ENCODE data around the gene PXN. TPM values are rescaled to one million over a fixed set of nuclear protein-coding genes. Genes with fewer than 3 reads are reported as not detected.

Gene PXN
- total and polyA plus RNA-seq, 8 donors: 27.2 to 129 (median 49.0) TPM

DNA sequence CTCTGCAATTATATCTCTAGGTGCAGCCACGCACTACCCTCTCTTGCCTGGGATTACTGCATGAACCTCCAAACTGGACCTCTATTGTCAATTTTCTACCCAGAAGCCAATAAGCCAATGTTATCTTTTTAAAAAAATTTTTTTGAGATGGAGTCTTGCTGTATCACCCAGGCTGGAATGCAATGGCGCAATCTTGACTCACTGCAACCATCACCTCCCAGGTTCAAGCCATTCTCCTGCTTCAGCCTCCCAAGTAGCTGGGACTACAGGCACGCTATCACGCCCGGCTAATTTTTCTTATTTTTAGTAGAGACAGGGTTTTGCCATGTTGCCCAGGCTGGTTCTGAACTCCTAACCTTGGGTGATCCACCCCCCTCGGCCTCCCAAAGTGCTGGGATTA is 11.2 kb upstream of the PXN start:
- Histone ChIP-seq H3K9me3 (no peaks in the 10 kb centered on the region), H3K4me1 (no peaks in the 10 kb centered on the region), H3K27ac (no peak overlapping the region), H3K27me3 (no peaks in the 10 kb centered on the region), H3K36me3 (no peaks in the 10 kb centered on the region), H3K4me3 (no peak overlapping the region)
- intact Hi-C loops (cut with DNase I; ENCODE audit: low total_unique reads): no loop called here
- DNase-seq: no peak
- TF ChIP-seq EP300 (IDR thresholded peaks at IDR 0.05) (no peak), POLR2A (IDR thresholded peaks at IDR 0.05) (no peak), POLR2AphosphoS5 (IDR thresholded peaks at IDR 0.05) (no peak)
- TF ChIP-seq, protein P1, sequence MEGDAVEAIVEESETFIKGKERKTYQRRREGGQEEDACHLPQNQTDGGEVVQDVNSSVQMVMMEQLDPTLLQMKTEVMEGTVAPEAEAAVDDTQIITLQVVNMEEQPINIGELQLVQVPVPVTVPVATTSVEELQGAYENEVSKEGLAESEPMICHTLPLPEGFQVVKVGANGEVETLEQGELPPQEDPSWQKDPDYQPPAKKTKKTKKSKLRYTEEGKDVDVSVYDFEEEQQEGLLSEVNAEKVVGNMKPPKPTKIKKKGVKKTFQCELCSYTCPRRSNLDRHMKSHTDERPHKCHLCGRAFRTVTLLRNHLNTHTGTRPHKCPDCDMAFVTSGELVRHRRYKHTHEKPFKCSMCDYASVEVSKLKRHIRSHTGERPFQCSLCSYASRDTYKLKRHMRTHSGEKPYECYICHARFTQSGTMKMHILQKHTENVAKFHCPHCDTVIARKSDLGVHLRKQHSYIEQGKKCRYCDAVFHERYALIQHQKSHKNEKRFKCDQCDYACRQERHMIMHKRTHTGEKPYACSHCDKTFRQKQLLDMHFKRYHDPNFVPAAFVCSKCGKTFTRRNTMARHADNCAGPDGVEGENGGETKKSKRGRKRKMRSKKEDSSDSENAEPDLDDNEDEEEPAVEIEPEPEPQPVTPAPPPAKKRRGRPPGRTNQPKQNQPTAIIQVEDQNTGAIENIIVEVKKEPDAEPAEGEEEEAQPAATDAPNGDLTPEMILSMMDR (IDR thresholded peaks at IDR 0.05): no peak
- WGBS, 5 donors: 93 to 97% (median 94%) methylated on average over 6 of the region's 6 CpGs

DNA sequence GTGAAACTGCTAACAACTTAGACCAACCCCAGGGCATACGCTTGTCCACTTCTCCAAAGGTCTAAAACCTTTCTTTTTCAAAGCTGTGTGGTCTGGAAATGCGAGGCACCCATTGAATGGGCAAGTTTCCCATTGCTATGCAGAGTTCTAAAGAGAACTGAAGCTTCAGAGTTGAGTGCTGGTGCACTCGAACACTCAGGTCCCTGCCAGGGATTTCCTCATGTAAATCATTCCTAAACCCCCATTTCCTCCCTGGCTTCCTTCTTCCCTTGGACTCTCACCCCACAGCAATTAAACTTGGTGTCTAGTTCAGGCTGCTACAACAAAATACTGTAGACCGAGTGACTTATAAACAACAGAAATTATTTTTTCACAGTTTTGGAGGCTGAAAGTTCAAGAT is 2.2 kb upstream of the PXN start:
- Histone ChIP-seq H3K4me1 (peaks cover 20 to 40% (median 32%) of the 10 kb centered on the region in 4 donors), H3K27ac (peak overlapping the region in 1 of 5 donors; percentile 9), H3K27me3 (no peaks in the 10 kb centered on the region), H3K9me3 (no peaks in the 10 kb centered on the region), H3K4me3 (no peak overlapping the region), H3K36me3 (no peaks in the 10 kb centered on the region)
- intact Hi-C loops (cut with DNase I; ENCODE audit: low total_unique reads): loop anchor here (2.0 kb wide), 1 partner anchor 39 kb away; no protein-coding TSS in a partner anchor
- no peak for TF ChIP-seq POLR2A (IDR thresholded peaks at IDR 0.05)
- TF ChIP-seq, protein P1 (IDR thresholded peaks at IDR 0.05): no peak
- TF ChIP-seq EP300 (IDR thresholded peaks at IDR 0.05): no peak
- no peak for TF ChIP-seq POLR2AphosphoS5 (IDR thresholded peaks at IDR 0.05)
- DNase-seq: peak in 1 of 2 donors; percentile 61
- 34 to 39% (median 37%) methylated on average over 4 of the region's 4 CpGs for WGBS, 5 donors

DNA sequence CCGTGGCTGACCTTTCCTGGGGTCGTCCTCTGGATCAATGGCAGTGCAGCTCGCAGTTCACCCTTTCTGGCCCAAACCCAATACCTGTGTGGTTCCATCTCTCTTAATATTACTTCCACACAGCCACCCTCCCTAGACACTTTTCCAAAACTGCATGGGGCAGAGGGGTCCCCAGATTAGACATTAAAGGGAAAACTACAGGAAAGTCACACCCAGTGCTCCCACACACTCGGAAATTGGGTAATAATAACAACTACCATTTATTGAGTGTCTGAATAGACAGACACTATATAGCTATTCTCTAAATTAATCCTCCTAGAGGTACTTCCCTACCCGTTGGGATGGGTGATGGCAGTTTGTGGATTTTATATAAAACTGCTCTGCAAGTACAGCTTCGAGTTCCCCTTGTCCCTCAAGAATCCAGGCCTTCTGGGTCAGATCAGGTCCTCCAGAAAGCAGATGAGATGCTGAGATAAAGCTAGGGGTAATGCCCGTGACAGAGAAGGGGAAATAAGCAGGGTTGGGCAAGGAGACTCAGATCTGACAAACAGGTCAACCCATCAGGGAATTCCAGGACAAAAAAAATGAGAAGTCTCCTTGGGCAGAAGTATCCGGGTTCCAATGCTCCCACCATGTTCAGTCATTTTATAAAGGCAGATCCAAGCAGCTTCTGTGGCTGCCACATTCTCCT is 795 bp upstream of the PXN start:
- intact Hi-C loops (cut with DNase I; ENCODE audit: low total_unique reads): loop anchor here (2.0 kb wide), 1 partner anchor 38 kb away; no protein-coding TSS in a partner anchor
- H3K4me1 ChIP-seq: peaks cover 32 to 52% (median 46%) of the 10 kb centered on the region in 4 donors
- H3K27ac ChIP-seq: peak overlapping the region in 1 of 5 donors; percentile 35
- H3K4me3 ChIP-seq: peak overlapping the region in 1 of 4 donors; percentile 99
- no peaks in the 10 kb centered on the region for H3K36me3 ChIP-seq
- no peak for DNase-seq
- no peaks in the 10 kb centered on the region for H3K9me3 ChIP-seq
- WGBS, 5 donors: 26 to 40% (median 40%) methylated on average over 8 of the region's 8 CpGs
- no peaks in the 10 kb centered on the region for H3K27me3 ChIP-seq
- TF ChIP-seq, protein P1 (IDR thresholded peaks at IDR 0.05): no peak
- TF ChIP-seq POLR2A (IDR thresholded peaks at IDR 0.05): no peak

DNA sequence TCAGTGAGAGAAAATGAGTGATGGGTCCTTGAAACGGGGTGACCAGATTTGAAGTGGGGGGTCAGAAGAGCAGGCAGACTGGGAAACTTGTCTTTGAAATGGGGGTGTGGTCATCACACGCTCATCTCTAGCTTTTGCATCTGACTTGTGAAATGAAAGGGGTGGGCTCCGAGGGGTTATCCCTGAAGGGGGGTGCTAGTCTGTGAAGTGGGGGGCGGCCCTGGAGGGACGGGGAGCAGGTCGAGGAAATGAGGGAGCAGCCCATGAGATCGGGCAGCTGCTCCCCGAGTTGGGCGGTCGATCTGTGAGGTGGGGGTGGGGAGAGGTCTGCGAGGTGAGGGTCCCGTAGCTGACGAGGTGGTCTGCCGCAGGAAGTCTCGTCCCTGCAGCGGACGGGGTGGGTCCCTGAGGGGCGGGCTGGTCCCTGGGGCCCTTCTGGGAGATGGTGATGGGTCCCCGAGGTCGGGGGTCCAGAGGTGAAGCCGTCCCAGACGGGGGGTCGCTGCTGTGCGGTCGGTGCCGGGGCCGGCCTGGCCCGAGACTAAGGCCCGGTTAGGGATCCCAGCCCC is 542 bp downstream of the PXN start:
- DNase-seq: peak in 1 of 2 donors; percentile 49
- Histone ChIP-seq H3K9me3 (no peaks in the 10 kb centered on the region), H3K4me3 (peak overlapping the region; percentile 85 to 99 (median 98)), H3K36me3 (no peaks in the 10 kb centered on the region), H3K4me1 (peaks cover 32 to 63% (median 54%) of the 10 kb centered on the region in 4 donors), H3K27me3 (no peaks in the 10 kb centered on the region), H3K27ac (peak overlapping the region; percentile 92 to 96 (median 94))
- intact Hi-C loops (cut with DNase I; ENCODE audit: low total_unique reads): no loop called here
- WGBS, 5 donors: 3 to 4% (median 3%) methylated on average over 16 to 29 of the region's 29 CpGs
- TF ChIP-seq EP300 (IDR thresholded peaks at IDR 0.05) (no peak), POLR2AphosphoS5 (IDR thresholded peaks at IDR 0.05) (no peak), POLR2A (IDR thresholded peaks at IDR 0.05) (no peak)
- TF ChIP-seq, protein P1 (IDR thresholded peaks at IDR 0.05): no peak

Data from stomach (tissue), 9 donors.